Activated CD4-positive, CD25-positive, alpha-beta regulatory T cell treated with anti-CD3 and anti-CD28 coated beads, Interleukin-2, amount 50 U/mL, for 24 hours (primary cell): ENCODE results near the gene ITCH.
"Not testable (repeated sequence)": the region's sequence is repeated elsewhere in the genome, so short reads cannot be mapped to it uniquely, and the experiment has no call there.

Experiments used
- ATAC-seq, 2 donors: fragments of 150-1000 bp; cut with Tn5 transposase; one replicate each; pipeline ENCODE4 v1.10.0; 2021; ENCODE audit warnings: mild to moderate bottlenecking in 1 of 2, moderate library complexity in 1 of 2

The ITCH gene

DNA sequence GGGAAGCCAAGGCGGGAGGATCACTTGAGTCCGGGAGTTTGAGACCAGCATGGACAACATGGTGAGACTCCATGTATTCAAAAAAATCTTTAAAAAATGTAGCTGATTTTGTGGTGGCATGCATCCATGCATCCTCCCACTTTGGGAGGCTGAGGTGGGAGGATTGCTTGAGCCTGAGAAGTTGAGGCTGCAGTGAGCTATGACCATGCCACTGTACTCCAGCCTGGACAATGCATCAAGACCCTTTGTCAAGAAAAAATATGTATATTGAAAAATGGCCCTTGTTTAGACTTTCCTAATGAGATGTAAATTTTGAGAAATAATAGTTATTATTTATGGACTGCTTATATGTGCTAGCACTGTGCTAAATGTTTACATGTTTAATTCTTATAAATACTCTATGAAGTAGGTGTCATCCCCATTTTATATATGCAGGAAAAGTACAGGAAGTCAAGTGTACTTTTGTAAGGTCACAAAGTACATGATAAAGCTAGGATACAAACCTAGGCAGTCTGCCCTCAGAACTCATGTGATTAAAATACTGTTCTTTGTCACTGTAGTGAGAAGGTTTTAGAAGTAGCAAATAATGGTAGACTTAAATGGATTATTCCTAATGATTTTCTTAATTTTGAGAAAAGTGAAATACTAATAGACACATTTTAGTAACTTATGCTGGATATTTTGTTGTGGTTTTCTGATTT lies 58.8 kb downstream of the ITCH start:
- no peak for ATAC-seq

- not testable (repeated sequence) for ATAC-seq
Measured at GRCh38 chr20:34425032-34425690, 62.1 kb downstream of the ITCH start.

GRCh38 chr20:34426026-34426425 lies 63.0 kb downstream of the ITCH start:
- no peak for ATAC-seq

DNA sequence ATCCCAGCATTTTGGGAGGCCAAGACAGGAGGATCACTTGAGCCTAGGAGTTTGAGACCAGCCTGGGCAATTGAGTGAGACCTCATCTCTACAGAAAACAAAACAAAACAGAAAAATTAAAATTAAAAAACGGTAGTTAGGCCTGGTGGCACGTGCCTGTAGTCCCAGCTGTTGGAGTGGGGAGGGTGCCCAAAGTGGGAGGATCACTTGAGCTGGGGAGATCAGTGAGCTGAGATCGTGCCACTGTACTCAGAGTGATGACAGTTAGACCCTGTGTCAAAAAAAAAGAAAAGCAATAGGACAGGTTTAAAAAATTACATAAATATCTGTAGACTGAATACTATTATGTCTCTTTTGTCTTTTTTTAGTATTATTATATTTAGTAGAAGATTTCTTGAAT lies 64.3 kb downstream of the ITCH start:
- ATAC-seq, result no peak

GRCh38 chr20:34427784-34428183 lies 64.7 kb downstream of the ITCH start:
- ATAC-seq, result no peak

DNA sequence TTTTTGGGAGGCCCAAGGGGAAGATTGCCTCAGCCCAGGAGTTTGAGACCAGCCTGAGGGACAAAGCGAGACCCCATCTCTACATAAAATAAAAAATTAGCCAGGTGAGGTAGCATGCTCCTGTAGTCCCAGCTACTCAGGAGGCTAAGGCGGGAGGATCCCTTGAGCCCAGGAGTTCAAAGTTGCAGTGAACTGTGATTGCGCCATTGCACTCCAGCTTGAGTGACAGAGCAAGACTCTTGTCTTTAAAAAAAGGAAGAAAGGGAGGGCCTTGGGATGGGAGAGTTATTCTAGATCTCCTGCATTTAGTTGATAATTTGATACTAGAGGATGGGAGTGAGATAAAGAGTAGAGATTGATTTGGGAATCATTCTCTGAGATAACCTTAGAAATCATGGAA lies 68.1 kb downstream of the ITCH start:
- no peak for ATAC-seq

DNA sequence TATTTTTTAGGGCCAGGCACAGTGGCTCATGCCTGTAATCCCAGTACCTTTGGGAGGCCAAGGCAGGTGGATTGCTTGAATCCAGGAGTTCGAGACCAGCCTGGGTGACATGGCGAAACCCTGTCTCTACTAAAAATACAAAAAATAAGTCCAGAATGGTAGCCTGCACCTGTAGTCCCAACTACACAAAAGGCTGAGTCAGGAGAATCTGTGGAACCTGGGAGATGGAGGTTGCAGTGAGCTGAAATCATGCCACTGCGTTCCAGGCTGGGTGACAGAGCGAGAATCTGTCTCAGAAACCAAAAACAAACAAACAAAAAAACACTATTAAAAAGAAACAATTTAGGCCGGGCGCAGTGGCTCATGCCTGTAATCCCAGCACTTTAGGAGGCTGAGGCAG lies 69.6 kb downstream of the ITCH start:
- not testable (repeated sequence) for ATAC-seq

- ATAC-seq, result no peak
Measured at GRCh38 chr20:34433391-34433790, 70.3 kb downstream of the ITCH start.

DNA sequence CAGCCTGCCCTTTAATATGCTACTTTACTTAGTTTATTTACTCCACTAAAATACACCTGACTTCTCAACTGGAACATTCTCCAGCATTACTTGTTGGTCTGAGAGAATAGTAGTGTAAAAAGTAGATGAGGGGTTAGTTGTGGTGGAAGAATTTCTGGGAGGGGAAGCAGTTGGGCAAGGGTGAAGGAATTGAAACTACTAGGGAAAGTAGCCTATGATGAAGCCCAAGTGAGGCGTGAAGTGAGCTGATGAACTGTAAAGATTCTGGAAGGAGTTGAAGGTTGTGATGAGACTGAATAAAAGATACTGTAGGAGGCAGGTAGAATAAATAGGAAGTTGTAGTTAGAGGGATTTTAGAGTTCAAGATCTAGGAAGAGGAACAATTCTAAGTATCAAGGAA lies 72.5 kb downstream of the ITCH start:
- no peak for ATAC-seq

- ATAC-seq, result no peak
Measured at GRCh38 chr20:34437330-34437986, 74.4 kb downstream of the ITCH start.

- ATAC-seq, result no peak
Measured at GRCh38 chr20:34439168-34439567, 76.1 kb downstream of the ITCH start.

DNA sequence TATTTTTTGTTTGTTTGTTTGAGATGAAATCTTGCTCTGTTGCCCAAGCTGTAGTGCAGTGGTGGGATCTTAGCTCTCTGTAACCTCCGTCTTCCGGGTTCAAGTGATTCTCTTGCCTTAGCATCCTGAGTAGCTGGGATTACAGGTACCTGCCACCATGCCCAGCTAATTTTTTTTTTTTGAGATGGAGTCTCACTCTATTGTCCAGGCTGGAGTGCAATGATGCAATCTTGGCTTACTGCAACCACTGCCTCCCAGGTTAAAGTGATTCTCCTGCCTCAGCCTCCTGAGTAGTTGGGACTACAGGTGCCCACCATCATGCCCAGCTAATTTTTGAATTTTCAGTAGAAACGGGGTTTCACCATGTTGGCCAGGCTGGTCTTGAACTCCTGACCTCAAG lies 78.3 kb downstream of the ITCH start:
- not testable (repeated sequence) for ATAC-seq

GRCh38 chr20:34443546-34443945 lies 80.5 kb downstream of the ITCH start:
- no peak for ATAC-seq

DNA sequence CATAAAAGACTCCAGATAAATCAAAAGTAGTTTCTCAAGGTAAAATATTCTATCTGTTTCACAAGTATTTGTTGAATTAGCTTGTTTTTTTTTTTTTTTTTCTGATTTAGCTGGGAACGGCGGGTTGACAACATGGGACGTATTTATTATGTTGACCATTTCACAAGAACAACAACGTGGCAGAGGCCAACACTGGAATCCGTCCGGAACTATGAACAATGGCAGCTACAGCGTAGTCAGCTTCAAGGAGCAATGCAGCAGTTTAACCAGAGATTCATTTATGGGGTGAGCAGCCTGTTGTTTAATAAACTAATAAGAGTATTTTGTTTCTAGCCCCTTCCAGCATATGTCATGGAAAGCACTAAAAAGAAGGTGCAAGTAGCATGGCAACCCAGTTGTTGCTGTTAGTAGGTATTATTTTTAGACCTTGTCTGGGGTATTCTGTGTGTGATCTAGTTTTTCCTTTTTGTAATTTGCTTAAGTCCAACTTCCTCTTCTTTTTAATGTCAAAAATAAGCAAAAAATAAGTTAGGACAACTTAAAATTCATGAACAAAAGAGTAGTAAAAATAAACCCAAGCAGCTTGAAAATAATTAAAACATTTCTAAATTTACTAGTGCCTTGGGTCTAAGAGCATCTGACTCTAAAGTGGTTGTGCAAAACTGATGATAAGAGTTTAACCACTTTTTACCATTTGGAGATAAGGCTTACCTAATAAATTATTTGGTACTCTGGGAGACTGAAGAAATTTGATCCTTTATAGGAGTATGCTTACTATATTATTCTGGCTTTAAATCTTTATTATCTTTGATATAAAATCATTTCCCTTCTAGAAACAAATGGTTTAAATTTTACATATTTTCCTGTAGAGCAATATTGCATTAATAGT lies 82.3 kb downstream of the ITCH start:
- ATAC-seq, result no peak

DNA sequence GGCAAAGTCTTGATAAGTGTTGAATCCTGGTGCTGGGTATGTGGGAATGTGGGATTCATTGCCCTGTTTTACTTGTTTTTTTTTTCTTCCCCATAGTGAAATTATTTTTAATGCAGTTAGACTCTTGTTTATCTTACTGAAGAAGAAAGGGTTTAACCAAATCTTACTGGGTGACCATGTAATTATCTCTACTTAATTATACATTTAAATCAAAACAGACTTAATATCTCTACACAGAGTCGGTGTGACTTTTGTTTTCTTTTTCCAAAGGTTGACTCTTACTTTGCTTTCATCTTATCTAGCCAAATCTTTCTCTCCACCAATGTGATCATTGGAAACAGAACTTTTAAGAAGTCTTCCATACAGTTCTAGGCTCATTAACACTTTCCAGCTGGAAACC lies 85.4 kb downstream of the ITCH start:
- no peak for ATAC-seq

GRCh38 chr20:34449674-34450592 lies 86.9 kb downstream of the ITCH start:
- ATAC-seq, result no peak

DNA sequence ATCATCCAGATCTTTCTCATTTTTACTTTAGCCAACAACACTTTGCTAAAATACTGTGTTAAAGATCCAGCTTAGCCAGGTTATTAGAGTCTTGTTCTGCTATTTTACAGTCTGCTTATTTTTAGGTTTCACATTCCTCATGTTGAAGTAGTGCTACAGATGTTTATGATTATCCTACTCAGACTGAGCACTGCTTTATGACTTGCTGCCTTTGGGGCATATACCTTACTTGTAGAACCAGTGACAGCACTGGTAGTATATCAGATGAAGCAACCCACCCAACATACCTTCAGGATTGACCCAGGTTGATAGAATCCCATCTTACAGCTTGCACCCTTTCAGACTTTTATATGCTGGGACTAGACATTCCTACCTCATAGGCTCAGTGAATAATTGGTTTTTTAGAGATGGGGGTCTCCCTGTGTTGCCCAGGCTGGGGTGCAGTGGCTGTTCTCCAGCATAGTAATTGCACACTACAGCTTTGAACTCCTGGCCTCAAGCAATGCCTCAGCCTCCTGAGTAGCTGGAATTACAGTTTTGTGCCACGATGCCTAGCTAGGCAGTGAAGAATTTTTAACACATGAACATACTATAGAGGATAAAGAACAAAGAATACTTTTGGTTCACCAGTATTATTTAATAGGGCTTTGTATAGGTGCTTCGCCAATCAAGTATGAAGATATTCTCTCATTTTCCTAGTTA lies 89.4 kb downstream of the ITCH start:
- no peak for ATAC-seq

- no peak for ATAC-seq
Measured at GRCh38 chr20:34458631-34459030, 95.6 kb downstream of the ITCH start.

GRCh38 chr20:34459209-34459897 lies 96.3 kb downstream of the ITCH start:
- no peak for ATAC-seq

GRCh38 chr20:34461779-34462087 lies 98.7 kb downstream of the ITCH start:
- no peak for ATAC-seq

GRCh38 chr20:34468951-34469350 lies 105.9 kb downstream of the ITCH start:
- no peak for ATAC-seq
